Measurements from ENCODE around the gene KCNIP4. TPM values are rescaled to one million over a fixed set of nuclear protein-coding genes. Genes with fewer than 3 reads are reported as not detected.

The KCNIP4 gene
- total RNA-seq, 1 donor from 2014 or later: not detected

DNA sequence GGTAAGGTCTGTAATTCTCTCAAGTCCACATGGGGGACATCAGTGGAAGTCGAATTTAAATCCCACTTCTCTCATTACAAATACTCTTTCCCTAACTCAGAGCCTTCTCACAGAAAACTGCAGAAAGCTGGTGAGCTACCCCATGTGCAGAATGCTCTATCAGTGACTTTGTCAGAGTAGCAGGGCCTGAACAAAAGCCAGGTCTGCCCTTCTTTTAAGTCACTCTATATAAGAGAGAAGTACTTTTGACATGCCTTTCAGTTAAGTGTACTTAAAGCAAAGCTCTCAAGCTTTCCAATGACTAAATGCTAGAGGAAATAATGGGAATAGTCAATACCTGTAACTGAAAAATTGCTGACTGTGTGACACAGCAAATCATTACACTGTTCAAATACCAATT is 323.1 kb downstream of the KCNIP4 start:
- Histone ChIP-seq H3K27me3 (ENCODE audit: low read depth) (no peaks in the 10 kb centered on the region), H3K27ac (no peak overlapping the region), H3K4me3 (no peak overlapping the region), H3K9me3 (no peaks in the 10 kb centered on the region), H3K4me1 (no peaks in the 10 kb centered on the region), H3K36me3 (no peaks in the 10 kb centered on the region)
- TF ChIP-seq CTCF (IDR thresholded peaks at IDR 0.05): no peak
- ATAC-seq (peak in 1 of 2 donors; percentile 47), DNase-seq (no peak)
- intact Hi-C loops (cut with DNase I): no loop called here

DNA sequence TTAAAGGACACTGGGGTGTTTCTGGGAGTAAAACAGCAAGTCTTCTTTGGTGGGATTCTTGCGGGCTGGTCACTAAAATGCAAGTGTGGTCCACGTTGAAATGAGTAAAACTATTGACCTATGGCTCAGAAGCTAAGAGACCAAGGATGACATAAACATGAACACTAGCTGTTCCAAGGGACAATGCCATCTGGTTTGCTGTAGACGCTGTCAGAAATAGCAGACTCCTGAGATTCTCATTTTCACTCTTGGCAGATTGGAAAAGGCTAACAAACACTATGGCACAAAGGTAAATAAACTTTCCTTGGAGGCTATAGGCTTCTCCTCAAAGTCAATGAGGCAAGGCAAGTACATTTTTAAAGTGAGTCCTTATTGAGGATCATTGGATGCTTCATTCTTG is 343.6 kb downstream of the KCNIP4 start:
- no peak for TF ChIP-seq CTCF (IDR thresholded peaks at IDR 0.05)
- Histone ChIP-seq H3K36me3 (no peaks in the 10 kb centered on the region), H3K27me3 (ENCODE audit: low read depth) (no peaks in the 10 kb centered on the region), H3K9me3 (no peaks in the 10 kb centered on the region), H3K4me1 (no peaks in the 10 kb centered on the region), H3K4me3 (no peak overlapping the region), H3K27ac (no peak overlapping the region)
- intact Hi-C loops (cut with DNase I): no loop called here
- DNase-seq (no peak), ATAC-seq (no peak)

DNA sequence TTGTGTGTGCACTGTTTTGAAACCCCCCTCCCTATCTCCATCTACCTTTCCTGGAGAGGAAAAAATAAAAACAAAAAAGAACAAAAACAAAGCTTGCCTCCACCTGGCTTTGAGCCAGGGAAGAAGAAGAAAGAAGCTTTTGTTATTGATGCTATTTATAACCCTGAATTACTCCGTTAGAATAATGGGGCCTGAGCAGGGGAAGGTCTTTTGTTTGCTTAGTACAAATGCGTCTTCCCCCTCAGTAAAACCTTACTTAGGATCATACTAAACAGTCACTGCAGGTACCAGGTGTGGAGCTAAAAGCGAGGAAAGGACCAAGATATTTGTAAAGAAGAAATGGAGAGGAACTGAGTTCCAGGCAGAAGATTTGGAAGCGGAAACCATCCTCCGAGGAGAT is 352.1 kb downstream of the KCNIP4 start:
- Histone ChIP-seq H3K9me3 (no peaks in the 10 kb centered on the region), H3K4me1 (no peaks in the 10 kb centered on the region), H3K27me3 (ENCODE audit: low read depth) (no peaks in the 10 kb centered on the region), H3K27ac (no peak overlapping the region), H3K36me3 (no peaks in the 10 kb centered on the region), H3K4me3 (no peak overlapping the region)
- intact Hi-C loops (cut with DNase I): no loop called here
- DNase-seq (no peak), ATAC-seq (no peak)
- no peak for TF ChIP-seq CTCF (IDR thresholded peaks at IDR 0.05)

DNA sequence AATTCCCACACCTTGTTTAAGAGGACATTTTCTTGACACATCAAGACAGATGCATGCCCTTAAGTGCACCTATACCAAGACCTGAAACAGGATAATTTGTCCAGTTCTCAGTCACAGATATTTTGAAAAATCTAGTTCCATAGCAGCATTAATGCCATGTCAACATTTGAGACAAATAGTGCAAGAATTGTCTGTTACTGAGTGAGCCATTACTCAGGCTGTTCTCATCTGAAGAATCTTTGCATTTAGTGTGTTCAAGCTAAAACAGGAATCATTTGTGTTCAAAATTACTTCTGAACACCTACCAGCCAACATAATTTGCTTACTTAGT is 354.9 kb downstream of the KCNIP4 start:
- intact Hi-C loops (cut with DNase I): no loop called here
- H3K36me3 ChIP-seq: no peaks in the 10 kb centered on the region
- H3K4me3 ChIP-seq: no peak overlapping the region
- H3K27ac ChIP-seq: no peak overlapping the region
- TF ChIP-seq CTCF (IDR thresholded peaks at IDR 0.05): no peak
- H3K4me1 ChIP-seq: no peaks in the 10 kb centered on the region
- DNase-seq (no peak), ATAC-seq (no peak)
- H3K27me3 ChIP-seq (ENCODE audit: low read depth): no peaks in the 10 kb centered on the region
- H3K9me3 ChIP-seq: no peaks in the 10 kb centered on the region

- H3K4me3 ChIP-seq: no peak overlapping the region
- H3K27me3 ChIP-seq (ENCODE audit: low read depth): no peaks in the 10 kb centered on the region
- no peak for ATAC-seq
- intact Hi-C loops (cut with DNase I): no loop called here
- TF ChIP-seq CTCF (IDR thresholded peaks at IDR 0.05): no peak
- DNase-seq: no peak
- no peak overlapping the region for H3K27ac ChIP-seq
- H3K9me3 ChIP-seq: no peaks in the 10 kb centered on the region
- no peaks in the 10 kb centered on the region for H3K4me1 ChIP-seq
- no peaks in the 10 kb centered on the region for H3K36me3 ChIP-seq
Observed at GRCh38 chr4:21592970-21593670, 355.5 kb downstream of the KCNIP4 start.

All from lower lobe of right lung (tissue), 2 donors.